A549 (cell line): ENCODE measurements around the gene OR6A2. TPM values are rescaled to one million over a fixed set of nuclear protein-coding genes. Genes with fewer than 3 reads are reported as not detected.

Experiments used
- ATAC-seq, 2 experiments: fragments of 200-7000 bp in 1 of 2; fragments of >200 bp in 1 of 2; cut with Nextera tagmentation in 1 of 2; cut with Tn5 transposase in 1 of 2; 3 replicates each; pipeline versions ENCODE4 v1.8.0 to v1.9.1; 2018 to 2020; ENCODE audit warnings: mild to moderate bottlenecking in 1 of 2, moderate library complexity in 1 of 2
- CTCF ChIA-PET: fragments of 300-600 bp; sonication (Branson Sonifier 250); formaldehyde crosslinking; extraction: SDS; loops from one replicate; lab custom pipeline; 2021; ENCODE audit warnings: antibody characterized with exemption, inconsistent platforms; lab: Yijun Ruan, JAX
- POLR2A ChIA-PET: fragments of 350-600 bp; formaldehyde crosslinking; extraction: SDS; loops from one replicate; lab custom pipeline; 2021; ENCODE audit warnings: antibody characterized with exemption, inconsistent platforms; lab: Yijun Ruan, JAX
- DNase-seq, 2 experiments: peaks; one replicate each; pipeline versions ENCODE4 v3.0.0 to v3.0.0-alpha.2; 2011 to 2016; ENCODE audit warnings: low read depth in 1 of 2, low spot score in 1 of 2
- FAIRE-seq: peaks from 2 replicates; lab custom pipeline; 2011; peaks lifted over from hg19 to GRCh38; lab: Jason Lieb, UNC
- H3K27ac ChIP-seq, 2 experiments: fragments of >200 bp; sonication (Bioruptor Twin); formaldehyde crosslinking; 3 replicates each; pipeline ENCODE4 v1.5.1; 2016 to 2017
- H3K4me1 ChIP-seq: fragments of >200 bp; sonication (Bioruptor Twin); formaldehyde crosslinking; 3 replicates; pipeline ENCODE4 v1.6.1; 2016
- H3K4me2 ChIP-seq: fragments of >200 bp; sonication (Bioruptor Twin); formaldehyde crosslinking; 3 replicates; pipeline ENCODE4 v1.6.1; 2016
- H3K4me3 ChIP-seq: fragments of >200 bp; sonication (Bioruptor Twin); formaldehyde crosslinking; 3 replicates; pipeline ENCODE4 v1.5.1; 2016
- H3K9me3 ChIP-seq: fragments of >200 bp; sonication (Bioruptor Twin); formaldehyde crosslinking; 3 replicates; pipeline ENCODE4 v1.6.1; 2016
- CEBPB ChIP-seq, 2 experiments: fragments of >200 bp in 1 of 2; sonication (Bioruptor Twin) in 1 of 2; formaldehyde crosslinking in 1 of 2; IDR thresholded peaks; 2 replicates each; pipeline ENCODE4 v1.6.1; 2012 to 2016
- EHMT2 ChIP-seq: fragments of 200-600 bp; sonication (generic); IDR thresholded peaks from 2 replicates; pipeline ENCODE4 v1.6.1; 2016; ENCODE audit warnings: antibody characterized with exemption, low read depth, mild to moderate bottlenecking, moderate library complexity
- FOXS1 ChIP-seq: fragments of 250-450 bp; sonication (Bioruptor Pico); IDR thresholded peaks from 2 replicates; pipeline ENCODE4 v1.5.0; 2020; ENCODE audit warnings: mild to moderate bottlenecking, moderate library complexity
- GATA3 ChIP-seq: IDR thresholded peaks from 2 replicates; pipeline ENCODE4 v1.6.1; 2012; ENCODE audit warnings: borderline replicate concordance
- HOXB13 ChIP-seq: fragments of 250-450 bp; sonication (Bioruptor Pico); IDR thresholded peaks from 2 replicates; pipeline ENCODE4 v1.5.0; 2020; ENCODE audit warnings: low read depth, mild to moderate bottlenecking, moderate library complexity
- HOXB5 ChIP-seq: fragments of 250-450 bp; sonication (Bioruptor Pico); IDR thresholded peaks from 2 replicates; pipeline ENCODE4 v1.5.0; 2020; ENCODE audit warnings: mild to moderate bottlenecking, moderate library complexity
- JUNB ChIP-seq: fragments of >200 bp; sonication (Bioruptor Twin); formaldehyde crosslinking; IDR thresholded peaks from 2 replicates; pipeline ENCODE4 v1.6.1; 2016
- KDM5A ChIP-seq: fragments of 200-600 bp; sonication (generic); IDR thresholded peaks from 2 replicates; pipeline ENCODE4 v1.6.1; 2016; ENCODE audit warnings: antibody characterized with exemption, mild to moderate bottlenecking
- MAZ ChIP-seq: fragments of 150-350 bp; IDR thresholded peaks from 2 replicates; pipeline ENCODE4 v1.6.1; 2014; ENCODE audit warnings: antibody characterized with exemption, low read depth, low read length, borderline replicate concordance
- MYC ChIP-seq: IDR thresholded peaks from 2 replicates; pipeline ENCODE4 v1.6.1; 2012; ENCODE audit warnings: mild to moderate bottlenecking, inconsistent platforms, low read length, improper control_type of control experiment, borderline replicate concordance
- NPAS2 ChIP-seq: fragments of 250-450 bp; sonication (Bioruptor Pico); IDR thresholded peaks from 2 replicates; pipeline ENCODE4 v1.8.0; 2022; ENCODE audit warnings: mild to moderate bottlenecking, moderate library complexity, borderline replicate concordance
- NR3C1 ChIP-seq: fragments of >200 bp; sonication (Bioruptor Twin); formaldehyde crosslinking; IDR thresholded peaks from 3 replicates; pipeline ENCODE4 v1.6.1; 2017
- PHF8 ChIP-seq: fragments of 200-600 bp; sonication (generic); IDR thresholded peaks from 2 replicates; pipeline ENCODE4 v1.6.1; 2016; ENCODE audit warnings: low read depth, mild to moderate bottlenecking, antibody characterized with exemption, moderate library complexity, borderline replicate concordance
- POLR2A ChIP-seq: IDR thresholded peaks from 2 replicates; pipeline ENCODE4 v1.6.1; 2012; ENCODE audit warnings: mild to moderate bottlenecking, low read length
- RAD21 ChIP-seq, 2 experiments: fragments of >200 bp in 1 of 2; sonication (Bioruptor Twin) in 1 of 2; formaldehyde crosslinking in 1 of 2; IDR thresholded peaks in 1 of 2; conservative IDR thresholded peaks in 1 of 2; 2 replicates in 1 of 2; 3 replicates in 1 of 2; pipeline ENCODE4 v1.6.1; 2012 to 2018; ENCODE audit warnings: inconsistent platforms in 1 of 2
- RCOR1 ChIP-seq: fragments of 150-350 bp; IDR thresholded peaks from 2 replicates; pipeline ENCODE4 v1.6.1; 2014; ENCODE audit warnings: antibody characterized with exemption, low read length, low read depth
- RNF2 ChIP-seq: fragments of 200-600 bp; sonication (generic); IDR thresholded peaks from 2 replicates; pipeline ENCODE4 v1.6.1; 2016; ENCODE audit warnings: low read depth, mild to moderate bottlenecking, antibody characterized with exemption, moderate library complexity, borderline replicate concordance
- SMC3 ChIP-seq: fragments of >200 bp; sonication (Bioruptor Twin); formaldehyde crosslinking; IDR thresholded peaks from 3 replicates; pipeline ENCODE4 v1.6.1; 2018; ENCODE audit warnings: inconsistent platforms
- TP53 ChIP-seq: fragments of 250-450 bp; sonication (Bioruptor Pico); IDR thresholded peaks from 2 replicates; pipeline ENCODE4 v1.5.0; 2021; ENCODE audit warnings: mild to moderate bottlenecking, moderate library complexity
- ZC3H11A ChIP-seq: fragments of 450-650 bp; IDR thresholded peaks from 2 replicates; pipeline ENCODE4 v1.6.1; 2014; ENCODE audit warnings: antibody characterized with exemption, mild to moderate bottlenecking
- polyA plus RNA-seq, 4 experiments: library from polyadenylated mRNA; depleted of rRNA in 3 of 4; stranded (reverse); fragments of >200 nt; fragmentation: RNase III in 1 of 4; extraction: RNeasy Plus Mini Kit Qiagen cat#74134 plus additional on column Dnase treatment in 1 of 4; gene quantifications; 2 replicates in 3 of 4; 3 replicates in 1 of 4; pipeline ENCODE4 v1.2.3, GENCODE V29; 2011 to 2017
- TF ChIP-seq, protein P1 (sequence below): fragments of 150-350 bp; IDR thresholded peaks from 2 replicates; pipeline ENCODE4 v1.6.1; 2014; ENCODE audit warnings: low read depth, mild to moderate bottlenecking, low read length
- TF ChIP-seq, protein P2 (sequence below): IDR thresholded peaks from 2 replicates; pipeline ENCODE4 v1.6.1; 2012; ENCODE audit warnings: low read depth, borderline replicate concordance
- TF ChIP-seq, protein P3 (sequence below): IDR thresholded peaks from 2 replicates; pipeline ENCODE4 v1.6.1; 2012
- TF ChIP-seq, protein P4 (sequence below): fragments of >200 bp; sonication (Bioruptor Twin); formaldehyde crosslinking; IDR thresholded peaks from 3 replicates; pipeline ENCODE4 v1.5.1; 2016
- TF ChIP-seq, protein P5 (sequence below): fragments of 250-450 bp; sonication (Bioruptor Pico); IDR thresholded peaks from 2 replicates; pipeline ENCODE4 v1.5.0; 2020; ENCODE audit warnings: low read depth, mild to moderate bottlenecking, moderate library complexity

OR6A2 gene
- polyA plus RNA-seq, 2 of the 4 experiments (the other 2 are of a cell fraction), result 0.01 TPM; not detected in 1

DNA sequence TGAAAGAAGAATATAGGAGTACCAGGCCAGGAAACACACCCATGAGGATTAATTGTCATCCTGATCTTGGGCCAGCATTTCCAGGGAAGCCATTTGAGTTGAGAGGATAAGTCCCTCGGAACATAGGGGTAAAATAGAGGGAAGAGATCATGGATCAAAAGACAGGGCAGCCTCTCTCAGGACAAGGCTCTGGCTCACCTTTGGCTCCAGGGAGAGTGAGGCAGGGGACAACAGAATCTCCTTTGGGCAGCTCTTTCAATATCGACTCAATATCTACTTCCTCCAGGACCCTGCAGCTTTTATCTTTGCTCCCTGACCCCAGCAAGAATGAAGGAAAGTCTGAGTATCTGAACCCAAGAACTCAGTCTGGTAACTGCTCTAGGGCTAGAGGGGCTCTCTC lies 16.8 kb downstream of the OR6A2 start, which contains the start of gene OR2AG1 (continued):
- TF ChIP-seq, protein P1, sequence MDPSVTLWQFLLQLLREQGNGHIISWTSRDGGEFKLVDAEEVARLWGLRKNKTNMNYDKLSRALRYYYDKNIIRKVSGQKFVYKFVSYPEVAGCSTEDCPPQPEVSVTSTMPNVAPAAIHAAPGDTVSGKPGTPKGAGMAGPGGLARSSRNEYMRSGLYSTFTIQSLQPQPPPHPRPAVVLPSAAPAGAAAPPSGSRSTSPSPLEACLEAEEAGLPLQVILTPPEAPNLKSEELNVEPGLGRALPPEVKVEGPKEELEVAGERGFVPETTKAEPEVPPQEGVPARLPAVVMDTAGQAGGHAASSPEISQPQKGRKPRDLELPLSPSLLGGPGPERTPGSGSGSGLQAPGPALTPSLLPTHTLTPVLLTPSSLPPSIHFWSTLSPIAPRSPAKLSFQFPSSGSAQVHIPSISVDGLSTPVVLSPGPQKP, result no peak
- TF ChIP-seq, protein P2, sequence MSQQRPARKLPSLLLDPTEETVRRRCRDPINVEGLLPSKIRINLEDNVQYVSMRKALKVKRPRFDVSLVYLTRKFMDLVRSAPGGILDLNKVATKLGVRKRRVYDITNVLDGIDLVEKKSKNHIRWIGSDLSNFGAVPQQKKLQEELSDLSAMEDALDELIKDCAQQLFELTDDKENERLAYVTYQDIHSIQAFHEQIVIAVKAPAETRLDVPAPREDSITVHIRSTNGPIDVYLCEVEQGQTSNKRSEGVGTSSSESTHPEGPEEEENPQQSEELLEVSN, result no peak
- TF ChIP-seq, protein P3, sequence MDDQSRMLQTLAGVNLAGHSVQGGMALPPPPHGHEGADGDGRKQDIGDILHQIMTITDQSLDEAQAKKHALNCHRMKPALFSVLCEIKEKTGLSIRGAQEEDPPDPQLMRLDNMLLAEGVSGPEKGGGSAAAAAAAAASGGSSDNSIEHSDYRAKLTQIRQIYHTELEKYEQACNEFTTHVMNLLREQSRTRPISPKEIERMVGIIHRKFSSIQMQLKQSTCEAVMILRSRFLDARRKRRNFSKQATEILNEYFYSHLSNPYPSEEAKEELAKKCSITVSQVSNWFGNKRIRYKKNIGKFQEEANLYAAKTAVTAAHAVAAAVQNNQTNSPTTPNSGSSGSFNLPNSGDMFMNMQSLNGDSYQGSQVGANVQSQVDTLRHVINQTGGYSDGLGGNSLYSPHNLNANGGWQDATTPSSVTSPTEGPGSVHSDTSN, result no peak
- no peak for TF ChIP-seq HOXB5 (CRISPR knock-in tag)
- TF ChIP-seq MYC, result no peak
- no peak for TF ChIP-seq SMC3

DNA sequence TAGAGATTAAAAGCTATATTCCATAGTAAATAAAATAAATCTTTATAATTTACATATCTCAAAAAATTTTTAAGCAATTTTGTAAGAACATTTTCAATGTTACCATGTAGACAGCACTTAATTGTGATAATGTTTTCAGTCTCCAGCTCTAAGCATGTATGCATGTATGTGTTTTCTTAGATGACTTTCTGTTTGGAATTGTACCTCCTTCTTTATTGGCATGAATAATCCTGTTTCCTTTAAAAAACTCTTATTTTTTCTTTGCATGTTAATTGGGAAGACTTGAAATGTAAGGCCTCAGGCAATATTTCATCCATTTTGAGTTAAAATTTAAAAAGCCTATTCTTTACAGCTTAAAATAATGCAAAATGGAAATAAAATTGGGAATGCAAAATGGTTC lies 18.7 kb downstream of the OR6A2 start:
- Histone ChIP-seq H3K4me1 (no peaks in the 10 kb centered on the region), H3K4me2 (no peak overlapping the region), H3K27ac (no peak overlapping the region), H3K4me3 (no peak overlapping the region), H3K9me3 (no peaks in the 10 kb centered on the region)
- ChIA-PET CTCF (interaction anchor here (1.0 kb wide), 1 partner anchor 26 kb away, joined by 3 read pairs; no protein-coding TSS in a partner anchor), POLR2A (no interaction called here)
- no peak for DNase-seq
- ATAC-seq, result no peak
- no peak for FAIRE-seq
- TF ChIP-seq MAZ, result no peak
- no peak for TF ChIP-seq KDM5A
- TF ChIP-seq PHF8, result no peak
- no peak for TF ChIP-seq RCOR1
- TF ChIP-seq HOXB13 (CRISPR knock-in tag), result no peak
- no peak for TF ChIP-seq EHMT2
- TF ChIP-seq JUNB, result no peak
- no peak for TF ChIP-seq RAD21 (conservative IDR thresholded peaks at IDR 0.05 in 1 of 2, IDR thresholded peaks at IDR 0.05 in 1 of 2)
- no peak for TF ChIP-seq NPAS2 (CRISPR knock-in tag)
- TF ChIP-seq CEBPB (IDR thresholded peaks at IDR 0.05), result no peak
- no peak for TF ChIP-seq NR3C1
- no peak for TF ChIP-seq TP53 (CRISPR knock-in tag)
- TF ChIP-seq POLR2A, result no peak
- no peak for TF ChIP-seq FOXS1 (CRISPR knock-in tag)
- no peak for TF ChIP-seq ZC3H11A
- TF ChIP-seq, protein P4, sequence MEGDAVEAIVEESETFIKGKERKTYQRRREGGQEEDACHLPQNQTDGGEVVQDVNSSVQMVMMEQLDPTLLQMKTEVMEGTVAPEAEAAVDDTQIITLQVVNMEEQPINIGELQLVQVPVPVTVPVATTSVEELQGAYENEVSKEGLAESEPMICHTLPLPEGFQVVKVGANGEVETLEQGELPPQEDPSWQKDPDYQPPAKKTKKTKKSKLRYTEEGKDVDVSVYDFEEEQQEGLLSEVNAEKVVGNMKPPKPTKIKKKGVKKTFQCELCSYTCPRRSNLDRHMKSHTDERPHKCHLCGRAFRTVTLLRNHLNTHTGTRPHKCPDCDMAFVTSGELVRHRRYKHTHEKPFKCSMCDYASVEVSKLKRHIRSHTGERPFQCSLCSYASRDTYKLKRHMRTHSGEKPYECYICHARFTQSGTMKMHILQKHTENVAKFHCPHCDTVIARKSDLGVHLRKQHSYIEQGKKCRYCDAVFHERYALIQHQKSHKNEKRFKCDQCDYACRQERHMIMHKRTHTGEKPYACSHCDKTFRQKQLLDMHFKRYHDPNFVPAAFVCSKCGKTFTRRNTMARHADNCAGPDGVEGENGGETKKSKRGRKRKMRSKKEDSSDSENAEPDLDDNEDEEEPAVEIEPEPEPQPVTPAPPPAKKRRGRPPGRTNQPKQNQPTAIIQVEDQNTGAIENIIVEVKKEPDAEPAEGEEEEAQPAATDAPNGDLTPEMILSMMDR, result no peak
- no peak for TF ChIP-seq RNF2
- TF ChIP-seq, protein P5, sequence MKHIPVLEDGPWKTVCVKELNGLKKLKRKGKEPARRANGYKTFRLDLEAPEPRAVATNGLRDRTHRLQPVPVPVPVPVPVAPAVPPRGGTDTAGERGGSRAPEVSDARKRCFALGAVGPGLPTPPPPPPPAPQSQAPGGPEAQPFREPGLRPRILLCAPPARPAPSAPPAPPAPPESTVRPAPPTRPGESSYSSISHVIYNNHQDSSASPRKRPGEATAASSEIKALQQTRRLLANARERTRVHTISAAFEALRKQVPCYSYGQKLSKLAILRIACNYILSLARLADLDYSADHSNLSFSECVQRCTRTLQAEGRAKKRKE (CRISPR knock-in tag), result no peak
- no peak for TF ChIP-seq GATA3
